Psoas muscle (tissue), 8 donors: ENCODE data around the gene GMCL2. TPM values are rescaled to one million over a fixed set of nuclear protein-coding genes. Genes with fewer than 3 reads are reported as not detected.

ENCODE experiments used
- ATAC-seq, 4 donors: fragments of 200-7000 bp; cut with Tn5 transposase; one replicate each; pipeline ENCODE4 v1.9.1; 2020; ENCODE audit warnings: moderate library complexity in 3 of 4, mild to moderate bottlenecking in 2 of 4
- DNase-seq, 2 donors: peaks; one replicate each; pipeline ENCODE4 v3.0.0-alpha.2; 2020
- H3K27ac ChIP-seq: fragments of 200-600 bp; one replicate; pipeline ENCODE4 v1.8.0; 2022
- H3K27me3 ChIP-seq, 3 donors: fragments of 200-600 bp in 1 of 3; one replicate each; pipeline versions ENCODE4 v1.6.1 to v1.8.0; 2013 to 2022; ENCODE audit warnings: low read length in 2 of 3, mild to moderate bottlenecking in 2 of 3, moderate library complexity in 1 of 3; ENCODE audit not compliant: insufficient read depth in 3 of 3
- H3K36me3 ChIP-seq, 2 donors: fragments of 200-600 bp in 1 of 2; one replicate each; pipeline versions ENCODE4 v1.6.1 to v1.8.0; 2013 to 2022; ENCODE audit warnings: low read depth in 1 of 2, mild to moderate bottlenecking in 1 of 2, moderate library complexity in 1 of 2; ENCODE audit not compliant: insufficient read depth in 1 of 2
- H3K4me1 ChIP-seq: fragments of 200-600 bp; one replicate; pipeline ENCODE4 v1.8.0; 2022
- H3K4me3 ChIP-seq: fragments of 200-600 bp; one replicate; pipeline ENCODE4 v1.8.0; 2022; ENCODE audit warnings: mild to moderate bottlenecking
- H3K9me3 ChIP-seq: fragments of 200-600 bp; one replicate; pipeline ENCODE4 v1.8.0; 2022
- CTCF ChIP-seq: fragments of 200-600 bp; IDR thresholded peaks from one replicate; pipeline ENCODE4 v1.8.0; 2022; ENCODE audit warnings: antibody characterized with exemption
- WGBS, 3 donors: extraction: QIAGEN DNeasy Blood & Tissue Kit; methylation state at CpG; one replicate each; pipeline versions ENCODE4 v1.1.6 to v1.1.7; 2013; 5-methylcytosine and 5-hydroxymethylcytosine counted together
- intact Hi-C, 2 donors: fragments of 100-400 bp; cut with DNase I; formaldehyde crosslinking; loops; one replicate each; pipeline versions ENCODE4 v1.11.0 to v1.14.2; 2022
- long read RNA-seq, 2 donors: library from polyadenylated mRNA; unstranded; transcript quantifications; one replicate each; pipeline ENCODE4 v2.0.0, GENCODE V29; 2021
- polyA plus RNA-seq, 3 donors: library from polyadenylated mRNA; stranded (reverse); fragments of 200-250 nt; gene quantifications; one replicate each; pipeline ENCODE4 v1.2.3, GENCODE V29; 2013
- total RNA-seq, 4 donors: library from RNA; stranded (reverse); fragmentation: NEBNext Ultra II Directional in 2 of 4; extraction: Animal tissue kit (Norgen Biotek cat#: 25700) in 2 of 4; gene quantifications; one replicate each; pipeline versions ENCODE4 v1.2.1 to v1.2.4, GENCODE V29; 2021 to 2023
- donor health status: healthy with polysubstance abuse.
- donor health status: DM: no; HTN: no; CAD: no; lungs with moderate emphysema.
- donor health status: Bipolar disorder and iron deficiency.
- donor health status: healthy.
- donor health status: DM: yes; HTN: yes; CAD: no.
- donor health status: DM: no; HTN: no; CAD: no.
- donor health status: DM: no; HTN: no; CAD: no.
- donor health status: DM: yes; HTN: yes; CAD: no.

Gene GMCL2
- total RNA-seq (not detected), polyA plus RNA-seq (not detected)
- long read RNA-seq, donor 1: 0 reads
- long read RNA-seq, donor 2: 0 reads

GRCh38 chr5:178187014-178187413 is at the start of gene GMCL2:
Gene GMCL2, minus strand, starts transcription at chr5:178187371. Its CDS starts 72 bp downstream, at chr5:178187299.
- intact Hi-C loops: no loop called here
- Histone ChIP-seq H3K4me1 (no peaks in the 10 kb centered on the region), H3K9me3 (no peaks in the 10 kb centered on the region), H3K27me3 (no peaks in the 10 kb centered on the region), H3K4me3 (no peak within 1 kb of the TSS), H3K27ac (no peak within 1 kb of the TSS), H3K36me3 (no peaks in the 10 kb centered on the region)
- ATAC-seq (no peak), DNase-seq (no peak)
- TF ChIP-seq CTCF: no peak
- WGBS, 3 donors: 60 to 93% (median 76%) methylated on average over 24 to 27 of the region's 27 CpGs

- Histone ChIP-seq H3K4me3 (no peak overlapping the region), H3K36me3 (no peaks in the 10 kb centered on the region), H3K27ac (peak overlapping the region; percentile 95), H3K9me3 (no peaks in the 10 kb centered on the region), H3K27me3 (no peaks in the 10 kb centered on the region), H3K4me1 (peaks cover 47% of the 10 kb centered on the region)
- ATAC-seq (peak; percentile 32 to 68 (median 57)), DNase-seq (peak; percentile 53 to 85)
- WGBS, 3 donors: 19 to 25% (median 21%) methylated on average over 4 of the region's 4 CpGs
- intact Hi-C loops: no loop called here
- no peak for TF ChIP-seq CTCF
These were observed 49.5 kb upstream of the GMCL2 start for GRCh38 chr5:178236679-178237078.

DNA sequence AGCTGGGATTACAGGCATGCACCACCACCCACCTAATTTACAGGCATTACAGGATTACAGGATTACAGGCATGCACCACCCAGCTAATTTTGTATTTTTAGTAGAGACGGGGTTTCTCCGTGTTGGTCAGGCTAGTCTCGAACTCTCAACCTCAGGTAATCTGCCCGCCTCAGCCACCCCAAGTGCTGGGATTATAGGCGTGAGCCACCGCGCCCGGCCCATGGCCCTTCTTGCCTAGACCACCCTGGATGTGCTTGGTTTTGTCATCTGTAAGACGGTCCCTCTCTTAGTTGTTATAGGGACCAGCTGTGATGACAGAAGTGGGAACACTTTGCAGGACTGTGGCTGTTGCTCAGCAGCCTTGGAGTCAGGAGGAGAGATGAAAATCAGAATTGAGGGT is 49.0 kb upstream of the GMCL2 start:
- H3K9me3 ChIP-seq: no peaks in the 10 kb centered on the region
- ATAC-seq (no peak), DNase-seq (no peak)
- H3K27ac ChIP-seq: peak overlapping the region; percentile 95
- no peak overlapping the region for H3K4me3 ChIP-seq
- 88 to 96% (median 93%) methylated on average over 9 of the region's 9 CpGs for WGBS, 3 donors
- intact Hi-C loops: no loop called here
- no peaks in the 10 kb centered on the region for H3K36me3 ChIP-seq
- H3K4me1 ChIP-seq: peaks cover 51% of the 10 kb centered on the region
- no peak for TF ChIP-seq CTCF
- H3K27me3 ChIP-seq: no peaks in the 10 kb centered on the region

DNA sequence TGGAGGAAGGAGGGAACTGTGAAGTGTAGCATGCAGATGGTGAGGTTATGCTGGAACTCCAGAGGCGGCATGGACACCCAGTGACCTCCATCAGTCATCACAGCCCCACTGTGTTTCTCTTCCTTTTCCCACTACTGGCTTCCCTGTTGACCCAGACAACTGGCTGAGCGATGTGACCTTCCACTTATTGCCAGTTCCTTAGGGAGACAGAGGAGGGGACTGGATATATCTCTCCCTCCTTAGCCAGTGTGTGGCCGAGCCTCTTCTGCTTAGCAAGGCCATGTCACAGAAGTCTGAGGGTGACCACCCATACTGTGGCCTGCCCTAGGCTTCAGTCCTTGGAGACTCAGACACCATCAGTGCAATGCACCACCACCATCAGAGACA is 48.4 kb upstream of the GMCL2 start:
- Histone ChIP-seq H3K9me3 (no peaks in the 10 kb centered on the region), H3K36me3 (peaks cover 0 to under 1% of the 10 kb centered on the region in 2 donors), H3K4me1 (peaks cover 55% of the 10 kb centered on the region), H3K27me3 (no peaks in the 10 kb centered on the region), H3K4me3 (no peak overlapping the region), H3K27ac (no peak overlapping the region)
- intact Hi-C loops: no loop called here
- no peak for TF ChIP-seq CTCF
- 65 to 86% (median 84%) methylated on average over 3 of the region's 3 CpGs for WGBS, 3 donors
- no peak for ATAC-seq
- DNase-seq: no peak
